Measurements from ENCODE around the gene CARD11. TPM values are rescaled to one million over a fixed set of nuclear protein-coding genes. Genes with fewer than 3 reads are reported as not detected.

CARD11 gene
- total and polyA plus RNA-seq, 2 experiments from 2014 or later, result 17.7 to 29.0 TPM

DNA sequence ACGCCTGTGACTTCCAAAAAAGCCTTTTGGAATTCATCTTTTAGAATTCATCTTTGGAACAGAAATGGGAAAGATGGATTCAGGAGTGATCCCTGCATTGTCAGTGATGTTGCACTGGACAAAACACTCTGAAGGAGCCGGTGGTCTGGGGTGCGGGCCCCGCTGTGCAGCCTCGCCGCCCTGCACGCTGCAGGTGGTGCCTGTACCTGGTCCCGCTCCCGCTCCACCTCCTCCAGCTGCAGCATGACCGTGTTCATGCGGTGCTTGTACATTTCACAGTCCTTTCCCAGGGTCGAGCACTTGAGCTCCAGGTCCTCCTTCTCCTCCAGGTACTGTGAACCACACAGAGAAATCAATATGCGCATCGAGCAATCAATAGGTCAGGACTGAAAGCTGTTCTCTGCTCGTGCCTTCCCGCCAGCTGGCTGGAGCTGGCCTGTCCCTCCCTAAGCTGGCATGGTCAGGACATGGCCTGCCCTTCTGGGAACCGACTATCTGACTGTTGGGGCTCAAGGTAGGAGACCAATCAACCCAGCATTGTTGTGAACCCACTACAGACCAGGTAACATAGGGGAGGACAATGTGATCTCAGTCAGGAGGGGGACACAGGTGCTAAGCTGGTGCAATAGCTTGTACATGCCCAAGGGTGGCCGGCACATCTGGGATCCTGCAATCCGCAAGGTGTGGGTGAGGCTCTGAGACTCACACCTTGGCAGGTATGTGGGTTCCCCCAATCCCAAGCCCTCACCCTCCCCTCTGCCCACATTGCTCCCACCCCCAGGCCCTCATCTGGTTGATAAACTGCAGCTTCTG, 105.8 kb downstream of the CARD11 start:
- Mint-ChIP-seq H3K27me3 (ENCODE audit: insufficient read depth, low read depth, poor library complexity) (peaks cover 6% of the 10 kb centered on the region), H3K27ac (no peak overlapping the region), H3K36me3 (ENCODE audit: low read depth) (peaks cover 20% of the 10 kb centered on the region), H3K9me3 (no peaks in the 10 kb centered on the region), H3K4me1 (peaks cover 3% of the 10 kb centered on the region), H3K4me3 (no peak overlapping the region)
- Histone ChIP-seq H3K36me3 (ENCODE audit: insufficient read depth) (no peaks in the 10 kb centered on the region; the same call in 1 of the 2 replicates), H3K4me2 (no peak overlapping the region), H3K27ac (ENCODE audit: low read depth) (no peak overlapping the region), H3K27me3 (ENCODE audit: insufficient read depth) (no peaks in the 10 kb centered on the region), H3K9me2 (ENCODE audit: insufficient read depth) (no peaks in the 10 kb centered on the region), H3K79me2 (replicated peaks; ENCODE audit: insufficient read depth) (no peaks in the 10 kb centered on the region), H4K20me1 (replicated peaks; ENCODE audit: insufficient read depth) (no peaks in the 10 kb centered on the region), H3K4me1 (ENCODE audit: insufficient read depth) (no peaks in the 10 kb centered on the region), H2AFZ (no peak overlapping the region), H3F3A (replicated peaks; ENCODE audit: low read depth) (no peaks in the 10 kb centered on the region), H3K4me3 (no peak overlapping the region)
- ATAC-seq (no peak), DNase-seq (ENCODE audit: low spot score) (no peak)
- no peak for TF ChIP-seq STAT1 (IDR thresholded peaks at IDR 0.05; ENCODE audit: unreplicated experiment)
- no peak for TF ChIP-seq EZH2 (IDR thresholded peaks at IDR 0.05; ENCODE audit: low read depth, unreplicated experiment)
- TF ChIP-seq CREB1 (CRISPR knock-in tag; IDR thresholded peaks at IDR 0.05; ENCODE audit: low read depth), result no peak
- TF ChIP-seq, protein P1, sequence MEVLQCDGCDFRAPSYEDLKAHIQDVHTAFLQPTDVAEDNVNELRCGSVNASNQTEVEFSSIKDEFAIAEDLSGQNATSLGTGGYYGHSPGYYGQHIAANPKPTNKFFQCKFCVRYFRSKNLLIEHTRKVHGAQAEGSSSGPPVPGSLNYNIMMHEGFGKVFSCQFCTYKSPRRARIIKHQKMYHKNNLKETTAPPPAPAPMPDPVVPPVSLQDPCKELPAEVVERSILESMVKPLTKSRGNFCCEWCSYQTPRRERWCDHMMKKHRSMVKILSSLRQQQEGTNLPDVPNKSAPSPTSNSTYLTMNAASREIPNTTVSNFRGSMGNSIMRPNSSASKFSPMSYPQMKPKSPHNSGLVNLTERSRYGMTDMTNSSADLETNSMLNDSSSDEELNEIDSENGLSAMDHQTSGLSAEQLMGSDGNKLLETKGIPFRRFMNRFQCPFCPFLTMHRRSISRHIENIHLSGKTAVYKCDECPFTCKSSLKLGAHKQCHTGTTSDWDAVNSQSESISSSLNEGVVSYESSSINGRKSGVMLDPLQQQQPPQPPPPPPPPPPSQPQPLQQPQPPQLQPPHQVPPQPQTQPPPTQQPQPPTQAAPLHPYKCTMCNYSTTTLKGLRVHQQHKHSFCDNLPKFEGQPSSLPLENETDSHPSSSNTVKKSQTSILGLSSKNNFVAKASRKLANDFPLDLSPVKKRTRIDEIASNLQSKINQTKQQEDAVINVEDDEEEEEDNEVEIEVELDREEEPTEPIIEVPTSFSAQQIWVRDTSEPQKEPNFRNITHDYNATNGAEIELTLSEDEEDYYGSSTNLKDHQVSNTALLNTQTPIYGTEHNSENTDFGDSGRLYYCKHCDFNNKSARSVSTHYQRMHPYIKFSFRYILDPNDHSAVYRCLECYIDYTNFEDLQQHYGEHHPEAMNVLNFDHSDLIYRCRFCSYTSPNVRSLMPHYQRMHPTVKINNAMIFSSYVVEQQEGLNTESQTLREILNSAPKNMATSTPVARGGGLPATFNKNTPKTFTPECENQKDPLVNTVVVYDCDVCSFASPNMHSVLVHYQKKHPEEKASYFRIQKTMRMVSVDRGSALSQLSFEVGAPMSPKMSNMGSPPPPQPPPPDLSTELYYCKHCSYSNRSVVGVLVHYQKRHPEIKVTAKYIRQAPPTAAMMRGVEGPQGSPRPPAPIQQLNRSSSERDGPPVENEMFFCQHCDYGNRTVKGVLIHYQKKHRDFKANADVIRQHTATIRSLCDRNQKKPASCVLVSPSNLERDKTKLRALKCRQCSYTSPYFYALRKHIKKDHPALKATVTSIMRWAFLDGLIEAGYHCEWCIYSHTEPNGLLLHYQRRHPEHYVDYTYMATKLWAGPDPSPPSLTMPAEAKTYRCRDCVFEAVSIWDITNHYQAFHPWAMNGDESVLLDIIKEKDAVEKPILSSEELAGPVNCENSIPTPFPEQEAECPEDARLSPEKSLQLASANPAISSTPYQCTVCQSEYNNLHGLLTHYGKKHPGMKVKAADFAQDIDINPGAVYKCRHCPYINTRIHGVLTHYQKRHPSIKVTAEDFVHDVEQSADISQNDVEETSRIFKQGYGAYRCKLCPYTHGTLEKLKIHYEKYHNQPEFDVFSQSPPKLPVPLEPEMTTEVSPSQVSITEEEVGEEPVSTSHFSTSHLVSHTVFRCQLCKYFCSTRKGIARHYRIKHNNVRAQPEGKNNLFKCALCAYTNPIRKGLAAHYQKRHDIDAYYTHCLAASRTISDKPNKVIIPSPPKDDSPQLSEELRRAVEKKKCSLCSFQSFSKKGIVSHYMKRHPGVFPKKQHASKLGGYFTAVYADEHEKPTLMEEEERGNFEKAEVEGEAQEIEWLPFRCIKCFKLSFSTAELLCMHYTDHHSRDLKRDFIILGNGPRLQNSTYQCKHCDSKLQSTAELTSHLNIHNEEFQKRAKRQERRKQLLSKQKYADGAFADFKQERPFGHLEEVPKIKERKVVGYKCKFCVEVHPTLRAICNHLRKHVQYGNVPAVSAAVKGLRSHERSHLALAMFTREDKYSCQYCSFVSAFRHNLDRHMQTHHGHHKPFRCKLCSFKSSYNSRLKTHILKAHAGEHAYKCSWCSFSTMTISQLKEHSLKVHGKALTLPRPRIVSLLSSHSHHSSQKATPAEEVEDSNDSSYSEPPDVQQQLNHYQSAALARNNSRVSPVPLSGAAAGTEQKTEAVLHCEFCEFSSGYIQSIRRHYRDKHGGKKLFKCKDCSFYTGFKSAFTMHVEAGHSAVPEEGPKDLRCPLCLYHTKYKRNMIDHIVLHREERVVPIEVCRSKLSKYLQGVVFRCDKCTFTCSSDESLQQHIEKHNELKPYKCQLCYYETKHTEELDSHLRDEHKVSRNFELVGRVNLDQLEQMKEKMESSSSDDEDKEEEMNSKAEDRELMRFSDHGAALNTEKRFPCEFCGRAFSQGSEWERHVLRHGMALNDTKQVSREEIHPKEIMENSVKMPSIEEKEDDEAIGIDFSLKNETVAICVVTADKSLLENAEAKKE (CRISPR knock-in tag; IDR thresholded peaks at IDR 0.05), result no peak
- TF ChIP-seq POLR2AphosphoS5 (IDR thresholded peaks at IDR 0.05; ENCODE audit: low read depth), result no peak
- TF ChIP-seq, protein P2, sequence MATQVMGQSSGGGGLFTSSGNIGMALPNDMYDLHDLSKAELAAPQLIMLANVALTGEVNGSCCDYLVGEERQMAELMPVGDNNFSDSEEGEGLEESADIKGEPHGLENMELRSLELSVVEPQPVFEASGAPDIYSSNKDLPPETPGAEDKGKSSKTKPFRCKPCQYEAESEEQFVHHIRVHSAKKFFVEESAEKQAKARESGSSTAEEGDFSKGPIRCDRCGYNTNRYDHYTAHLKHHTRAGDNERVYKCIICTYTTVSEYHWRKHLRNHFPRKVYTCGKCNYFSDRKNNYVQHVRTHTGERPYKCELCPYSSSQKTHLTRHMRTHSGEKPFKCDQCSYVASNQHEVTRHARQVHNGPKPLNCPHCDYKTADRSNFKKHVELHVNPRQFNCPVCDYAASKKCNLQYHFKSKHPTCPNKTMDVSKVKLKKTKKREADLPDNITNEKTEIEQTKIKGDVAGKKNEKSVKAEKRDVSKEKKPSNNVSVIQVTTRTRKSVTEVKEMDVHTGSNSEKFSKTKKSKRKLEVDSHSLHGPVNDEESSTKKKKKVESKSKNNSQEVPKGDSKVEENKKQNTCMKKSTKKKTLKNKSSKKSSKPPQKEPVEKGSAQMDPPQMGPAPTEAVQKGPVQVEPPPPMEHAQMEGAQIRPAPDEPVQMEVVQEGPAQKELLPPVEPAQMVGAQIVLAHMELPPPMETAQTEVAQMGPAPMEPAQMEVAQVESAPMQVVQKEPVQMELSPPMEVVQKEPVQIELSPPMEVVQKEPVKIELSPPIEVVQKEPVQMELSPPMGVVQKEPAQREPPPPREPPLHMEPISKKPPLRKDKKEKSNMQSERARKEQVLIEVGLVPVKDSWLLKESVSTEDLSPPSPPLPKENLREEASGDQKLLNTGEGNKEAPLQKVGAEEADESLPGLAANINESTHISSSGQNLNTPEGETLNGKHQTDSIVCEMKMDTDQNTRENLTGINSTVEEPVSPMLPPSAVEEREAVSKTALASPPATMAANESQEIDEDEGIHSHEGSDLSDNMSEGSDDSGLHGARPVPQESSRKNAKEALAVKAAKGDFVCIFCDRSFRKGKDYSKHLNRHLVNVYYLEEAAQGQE (IDR thresholded peaks at IDR 0.05; ENCODE audit: unreplicated experiment), result no peak
- TF ChIP-seq ZNF114 (CRISPR knock-in tag; IDR thresholded peaks at IDR 0.05), result no peak
- TF ChIP-seq, protein P3, sequence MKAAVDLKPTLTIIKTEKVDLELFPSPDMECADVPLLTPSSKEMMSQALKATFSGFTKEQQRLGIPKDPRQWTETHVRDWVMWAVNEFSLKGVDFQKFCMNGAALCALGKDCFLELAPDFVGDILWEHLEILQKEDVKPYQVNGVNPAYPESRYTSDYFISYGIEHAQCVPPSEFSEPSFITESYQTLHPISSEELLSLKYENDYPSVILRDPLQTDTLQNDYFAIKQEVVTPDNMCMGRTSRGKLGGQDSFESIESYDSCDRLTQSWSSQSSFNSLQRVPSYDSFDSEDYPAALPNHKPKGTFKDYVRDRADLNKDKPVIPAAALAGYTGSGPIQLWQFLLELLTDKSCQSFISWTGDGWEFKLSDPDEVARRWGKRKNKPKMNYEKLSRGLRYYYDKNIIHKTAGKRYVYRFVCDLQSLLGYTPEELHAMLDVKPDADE (IDR thresholded peaks at IDR 0.05), result no peak
- no peak for TF ChIP-seq JUNB (IDR thresholded peaks at IDR 0.05; ENCODE audit: unreplicated experiment)
- TF ChIP-seq, protein P4, sequence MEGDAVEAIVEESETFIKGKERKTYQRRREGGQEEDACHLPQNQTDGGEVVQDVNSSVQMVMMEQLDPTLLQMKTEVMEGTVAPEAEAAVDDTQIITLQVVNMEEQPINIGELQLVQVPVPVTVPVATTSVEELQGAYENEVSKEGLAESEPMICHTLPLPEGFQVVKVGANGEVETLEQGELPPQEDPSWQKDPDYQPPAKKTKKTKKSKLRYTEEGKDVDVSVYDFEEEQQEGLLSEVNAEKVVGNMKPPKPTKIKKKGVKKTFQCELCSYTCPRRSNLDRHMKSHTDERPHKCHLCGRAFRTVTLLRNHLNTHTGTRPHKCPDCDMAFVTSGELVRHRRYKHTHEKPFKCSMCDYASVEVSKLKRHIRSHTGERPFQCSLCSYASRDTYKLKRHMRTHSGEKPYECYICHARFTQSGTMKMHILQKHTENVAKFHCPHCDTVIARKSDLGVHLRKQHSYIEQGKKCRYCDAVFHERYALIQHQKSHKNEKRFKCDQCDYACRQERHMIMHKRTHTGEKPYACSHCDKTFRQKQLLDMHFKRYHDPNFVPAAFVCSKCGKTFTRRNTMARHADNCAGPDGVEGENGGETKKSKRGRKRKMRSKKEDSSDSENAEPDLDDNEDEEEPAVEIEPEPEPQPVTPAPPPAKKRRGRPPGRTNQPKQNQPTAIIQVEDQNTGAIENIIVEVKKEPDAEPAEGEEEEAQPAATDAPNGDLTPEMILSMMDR (conservative IDR thresholded peaks at IDR 0.05; ENCODE audit: low read depth in 2 of 2), result no peak
- no peak for TF ChIP-seq NANOG (IDR thresholded peaks at IDR 0.05; ENCODE audit: borderline replicate concordance)
- no peak for TF ChIP-seq ZNF331 (CRISPR knock-in tag; IDR thresholded peaks at IDR 0.05; ENCODE audit: low read depth)
- no peak for TF ChIP-seq EZH2phosphoT487 (IDR thresholded peaks at IDR 0.05; ENCODE audit: unreplicated experiment)
